ENCODE results near the gene USP34. TPM values are rescaled to one million over a fixed set of nuclear protein-coding genes. Genes with fewer than 3 reads are reported as not detected.
A peak's percentile ranks its signal among the peaks of the same experiment; 100 is the strongest.

The USP34 gene
- total RNA-seq (10 to 100 TPM; 65.9 to 82.7 TPM), polyA plus RNA-seq (10 to 100 TPM; 13.4 to 36.4 TPM)

GRCh38 chr2:61470965-61471904 lies at the start of gene USP34:
USP34 (minus strand) TSS chr2:61471087; CDS start chr2:61470692, 395 bp downstream.
- peak within 1 kb of the TSS; percentile 92 for H3K27ac ChIP-seq (ENCODE audit: low read depth in 1 of 2, low read length in 2 of 2)
- under 1% methylated on average over 91 of the region's 91 CpGs for WGBS
- peak; percentile 92 for DNase-seq (ENCODE audit: low spot score)
- TF ChIP-seq ZBTB33 (IDR thresholded peaks at IDR 0.05) = no peak
- no peak for TF ChIP-seq JUND (IDR thresholded peaks at IDR 0.05)
- TF ChIP-seq EGR1 (IDR thresholded peaks at IDR 0.05; ENCODE audit: low read depth in 2 of 2) = no peak
- TF ChIP-seq FOXA1 (IDR thresholded peaks at IDR 0.05) = no peak
- peak; percentile 42 for TF ChIP-seq REST (IDR thresholded peaks at IDR 0.05)
- peak; percentile 94 for TF ChIP-seq YY1 (IDR thresholded peaks at IDR 0.05)
- TF ChIP-seq SP1 (IDR thresholded peaks at IDR 0.05) = no peak
- TF ChIP-seq TAF1 (conservative IDR thresholded peaks at IDR 0.05) = peak; percentile 22
- no peak for TF ChIP-seq CTCF (IDR thresholded peaks at IDR 0.05; ENCODE audit: low read depth, low read length, missing input control)
- TF ChIP-seq GABPA (IDR thresholded peaks at IDR 0.05 in 1 of 2, conservative IDR thresholded peaks at IDR 0.05 in 1 of 2) = peak; percentile 43 to 85
- peak; percentile 2 to 30 for TF ChIP-seq RAD21 (IDR thresholded peaks at IDR 0.05)
- no peak for TF ChIP-seq HNF4G (IDR thresholded peaks at IDR 0.05)
- TF ChIP-seq RXRA (IDR thresholded peaks at IDR 0.05) = no peak
- no peaks in the 10 kb centered on the region for H3K27me3 ChIP-seq (ENCODE audit: control insufficient read depth in 4 of 4, insufficient read depth in 4 of 4, low read length in 3 of 4)
- H3K9me3 ChIP-seq (ENCODE audit: control insufficient read depth in 4 of 4, low read length in 3 of 4) = no peaks in the 10 kb centered on the region
- peak within 1 kb of the TSS; percentile 87 to 100 (median 88) for H3K4me3 ChIP-seq (ENCODE audit: low read depth in 1 of 3, low read length in 3 of 3)
- H3K4me1 ChIP-seq (ENCODE audit: control insufficient read depth in 4 of 4, insufficient read depth in 4 of 4, low read length in 3 of 4) = peaks cover 8 to 18% (median 10%) of the 10 kb centered on the region in 4 donors
- no peaks in the 10 kb centered on the region for H3K36me3 ChIP-seq (ENCODE audit: control insufficient read depth in 4 of 4, insufficient read depth in 3 of 4, low read depth in 1 of 4, low read length in 3 of 4)
- H3K9ac ChIP-seq (ENCODE audit: low read depth in 1 of 2, low read length in 2 of 2) = peak within 1 kb of the TSS; percentile 94 to 97

- H3K4me3 ChIP-seq (ENCODE audit: low read depth in 1 of 3, low read length in 3 of 3) = no peak overlapping the region
- no peaks in the 10 kb centered on the region for H3K9me3 ChIP-seq (ENCODE audit: control insufficient read depth in 4 of 4, low read length in 3 of 4)
- peaks cover 8 to 43% (median 19%) of the 10 kb centered on the region in 4 donors for H3K36me3 ChIP-seq (ENCODE audit: control insufficient read depth in 4 of 4, insufficient read depth in 3 of 4, low read depth in 1 of 4, low read length in 3 of 4)
- no peak for TF ChIP-seq HNF4A (conservative IDR thresholded peaks at IDR 0.05)
- no peak for TF ChIP-seq EGR1 (IDR thresholded peaks at IDR 0.05; ENCODE audit: low read depth in 2 of 2)
- no peak for TF ChIP-seq REST (IDR thresholded peaks at IDR 0.05)
- no peak for TF ChIP-seq FOXA1 (IDR thresholded peaks at IDR 0.05)
- H3K9ac ChIP-seq (ENCODE audit: low read depth in 1 of 2, low read length in 2 of 2) = no peak overlapping the region
- H3K4me1 ChIP-seq (ENCODE audit: control insufficient read depth in 4 of 4, insufficient read depth in 4 of 4, low read length in 3 of 4) = no peaks in the 10 kb centered on the region
- DNase-seq (ENCODE audit: low spot score) = no peak
- H3K27ac ChIP-seq (ENCODE audit: low read depth in 1 of 2, low read length in 2 of 2) = no peak overlapping the region
- 94% methylated on average over 3 of the region's 3 CpGs for WGBS
- H3K27me3 ChIP-seq (ENCODE audit: control insufficient read depth in 4 of 4, insufficient read depth in 4 of 4, low read length in 3 of 4) = no peaks in the 10 kb centered on the region
Measured at GRCh38 chr2:61520261-61520660, 49.4 kb upstream of the USP34 start.

Measured in liver (tissue), 9 donors.